Trophoblast cell (in vitro differentiated cells and primary cell): ENCODE measurements around the gene DMGDH.

Experiments
- DNase-seq, 2 donors: peaks; one replicate each; pipeline ENCODE4 v3.0.0-alpha.2; 2016
- H2AFZ ChIP-seq: 2 replicates; pipeline ENCODE4 v1.6.1; 2013; ENCODE audit warnings: low read length, moderate library complexity, mild to moderate bottlenecking; ENCODE audit not compliant: insufficient read depth, poor library complexity
- H2AK5ac ChIP-seq: 2 replicates; pipeline ENCODE4 v1.6.1; 2013; ENCODE audit warnings: mild to moderate bottlenecking, low read length
- H2BK120ac ChIP-seq: 2 replicates; pipeline ENCODE4 v1.6.1; 2013; ENCODE audit warnings: low read length, mild to moderate bottlenecking, moderate library complexity; ENCODE audit not compliant: insufficient read depth, poor library complexity
- H2BK12ac ChIP-seq: 2 replicates; pipeline ENCODE4 v1.6.1; 2013; ENCODE audit warnings: mild to moderate bottlenecking, low read length, moderate library complexity
- H2BK5ac ChIP-seq: 2 replicates; pipeline ENCODE4 v1.6.1; 2013; ENCODE audit warnings: low read length, low read depth, moderate library complexity, mild to moderate bottlenecking; ENCODE audit not compliant: poor library complexity
- H3K14ac ChIP-seq: 2 replicates; pipeline ENCODE4 v1.6.1; 2013; ENCODE audit warnings: mild to moderate bottlenecking, low read length
- H3K18ac ChIP-seq: 2 replicates; pipeline ENCODE4 v1.6.1; 2013; ENCODE audit warnings: mild to moderate bottlenecking, low read length
- H3K23ac ChIP-seq: 2 replicates; pipeline ENCODE4 v1.6.1; 2013; ENCODE audit warnings: low read length
- H3K27ac ChIP-seq: 2 replicates; pipeline ENCODE4 v1.5.1; 2013; ENCODE audit warnings: low read depth, mild to moderate bottlenecking, inconsistent platforms, low read length, moderate library complexity
- H3K27me3 ChIP-seq: 2 replicates; pipeline ENCODE4 v1.6.1; 2013; ENCODE audit warnings: inconsistent platforms, mild to moderate bottlenecking, low read length, moderate library complexity; ENCODE audit not compliant: insufficient read depth
- H3K36me3 ChIP-seq, 2 experiments: 1 replicate in 1 of 2; 2 replicates in 1 of 2; pipeline ENCODE4 v1.6.1; 2013; ENCODE audit warnings: low read length in 2 of 2, mild to moderate bottlenecking in 2 of 2, moderate library complexity in 1 of 2; ENCODE audit not compliant: insufficient read depth in 2 of 2, control insufficient read depth in 1 of 2
- H3K4ac ChIP-seq: 2 replicates; pipeline ENCODE4 v1.6.1; 2013; ENCODE audit warnings: low read depth, mild to moderate bottlenecking, low read length, moderate library complexity
- H3K4me1 ChIP-seq, 2 experiments: 1 replicate in 1 of 2; 2 replicates in 1 of 2; pipeline ENCODE4 v1.6.1; 2013; ENCODE audit warnings: low read length in 2 of 2, mild to moderate bottlenecking in 2 of 2, moderate library complexity in 1 of 2; ENCODE audit not compliant: insufficient read depth in 2 of 2, control insufficient read depth in 1 of 2
- H3K4me2 ChIP-seq: 2 replicates; pipeline ENCODE4 v1.6.1; 2013; ENCODE audit warnings: inconsistent platforms, mild to moderate bottlenecking, low read length, moderate library complexity
- H3K4me3 ChIP-seq: 2 replicates; pipeline ENCODE4 v1.5.1; 2013; ENCODE audit warnings: mild to moderate bottlenecking, low read depth, low read length, inconsistent platforms
- H3K79me1 ChIP-seq: one replicate; pipeline ENCODE4 v1.6.1; 2013; ENCODE audit warnings: low read length
- H3K79me2 ChIP-seq: 2 replicates; pipeline ENCODE4 v1.6.1; 2013; ENCODE audit warnings: low read length, mild to moderate bottlenecking; ENCODE audit not compliant: control insufficient read depth, insufficient read depth, poor library complexity
- H3K9ac ChIP-seq: 2 replicates; pipeline ENCODE4 v1.6.1; 2013; ENCODE audit warnings: mild to moderate bottlenecking, low read length
- H3K9me3 ChIP-seq: 2 replicates; pipeline ENCODE4 v1.6.1; 2013; ENCODE audit warnings: low read depth, mild to moderate bottlenecking, control low read depth, inconsistent platforms, low read length; ENCODE audit not compliant: insufficient read depth
- H4K12ac ChIP-seq: 2 replicates; pipeline ENCODE4 v1.6.1; 2013; ENCODE audit warnings: low read depth, mild to moderate bottlenecking, low read length, moderate library complexity
- H4K8ac ChIP-seq: 2 replicates; pipeline ENCODE4 v1.6.1; 2013; ENCODE audit warnings: low read depth, mild to moderate bottlenecking, low read length, moderate library complexity
- H4K91ac ChIP-seq: one replicate; pipeline ENCODE4 v1.6.1; 2013; ENCODE audit warnings: low read depth, mild to moderate bottlenecking, low read length, moderate library complexity
- WGBS: extraction: QIAGEN DNeasy Blood & Tissue Kit; methylation state at CpG from one replicate; pipeline ENCODE4 v1.1.7; 2013; ENCODE audit warnings: missing lambda C conversion rate; ENCODE audit not compliant: insufficient read length, insufficient coverage; ENCODE audit errors: extremely low coverage; 5-methylcytosine and 5-hydroxymethylcytosine counted together

Gene DMGDH

GRCh38 chr5:78953092-78953800 is 116.2 kb downstream of the DMGDH start:
- Histone ChIP-seq H3K4me3 (no peak overlapping the region), H2AFZ (no peak overlapping the region), H3K9me3 (no peaks in the 10 kb centered on the region), H3K4me2 (no peak overlapping the region), H3K4ac (no peak overlapping the region), H2BK5ac (no peak overlapping the region), H3K27ac (no peak overlapping the region), H3K14ac (no peak overlapping the region), H4K91ac (no peak overlapping the region), H3K79me2 (no peaks in the 10 kb centered on the region), H3K27me3 (no peaks in the 10 kb centered on the region), H2BK120ac (no peak overlapping the region), H3K18ac (no peak overlapping the region), H3K9ac (no peak overlapping the region), H3K23ac (no peak overlapping the region), H3K79me1 (no peaks in the 10 kb centered on the region), H2BK12ac (no peak overlapping the region), H3K4me1 (peaks cover 0 to 2% of the 10 kb centered on the region in 2 experiments), H4K8ac (no peak overlapping the region), H3K36me3 (no peaks in the 10 kb centered on the region), H4K12ac (no peak overlapping the region), H2AK5ac (no peak overlapping the region)
- no CpG with 5 or more reads among the region's 4 CpGs for WGBS
- no peak for DNase-seq
